K562 (cell line): ENCODE data around the gene IPPK.

Experiments
- CBX2 ChIP-seq: fragments of 200-600 bp; sonication (generic); IDR thresholded peaks from one replicate; pipeline ENCODE4 v1.6.1; 2012; ENCODE audit warnings: mild to moderate bottlenecking, low read length, inconsistent platforms; ENCODE audit not compliant: insufficient read depth, poor library complexity, severe bottlenecking
- CC2D1A ChIP-seq: fragments of 450-650 bp; IDR thresholded peaks from 2 replicates; pipeline ENCODE4 v1.6.1; 2017; ENCODE audit warnings: mild to moderate bottlenecking
- EP300 ChIP-seq: IDR thresholded peaks from 2 replicates; pipeline ENCODE4 v1.6.1; 2012; ENCODE audit warnings: low read length, improper control_type of control experiment
- FOXP1 ChIP-seq: sonication (generic); formaldehyde crosslinking; IDR thresholded peaks from 2 replicates; pipeline ENCODE4 v1.8.0; 2022; ENCODE audit warnings: mild to moderate bottlenecking, missing genetic modification reagents
- NFYB ChIP-seq: IDR thresholded peaks from 2 replicates; pipeline ENCODE4 v1.6.1; 2011; ENCODE audit warnings: mild to moderate bottlenecking, moderate library complexity; ENCODE audit not compliant: insufficient read length; ENCODE audit errors: extremely low read depth
- PML ChIP-seq: IDR thresholded peaks from 2 replicates; pipeline ENCODE4 v1.6.1; 2012; ENCODE audit warnings: low read length, inconsistent platforms
- TCF3 ChIP-seq: sonication (generic); formaldehyde crosslinking; IDR thresholded peaks from 2 replicates; pipeline ENCODE4 v1.4.0; 2020; ENCODE audit warnings: mild to moderate bottlenecking, missing genetic modification reagents
- XRCC5 ChIP-seq: fragments of 200-400 bp; formaldehyde crosslinking; IDR thresholded peaks from 2 replicates; pipeline ENCODE4 v1.6.1; 2017; ENCODE audit warnings: low read depth, mild to moderate bottlenecking, low read length
- TF ChIP-seq, protein P1 (sequence below), 3 experiments: IDR thresholded peaks in 2 of 3; conservative IDR thresholded peaks in 1 of 3; 2 replicates each; pipeline ENCODE4 v1.5.1; 2011 to 2012; ENCODE audit warnings: low read length in 3 of 3, mild to moderate bottlenecking in 3 of 3, control low read depth in 2 of 3, improper control_type of control experiment in 1 of 3, inconsistent platforms in 1 of 3, low read depth in 1 of 3, mixed read lengths in 1 of 3, moderate library complexity in 1 of 3; ENCODE audit not compliant: insufficient read depth in 2 of 3
- TF ChIP-seq, protein P2 (sequence below): fragments of 450-650 bp; IDR thresholded peaks from 2 replicates; pipeline ENCODE4 v1.6.1; 2017; ENCODE audit warnings: antibody characterized with exemption, mild to moderate bottlenecking
- TF ChIP-seq, protein P3 (sequence below), 2 experiments: fragments of 450-650 bp in 1 of 2; IDR thresholded peaks; 2 replicates each; pipeline ENCODE4 v1.6.1; 2011 to 2017; ENCODE audit warnings: low read depth in 2 of 2, antibody characterized with exemption in 1 of 2, borderline replicate concordance in 1 of 2, low read length in 1 of 2, mild to moderate bottlenecking in 1 of 2, mixed read lengths in 1 of 2; ENCODE audit not compliant: control insufficient read depth in 1 of 2

DNA sequence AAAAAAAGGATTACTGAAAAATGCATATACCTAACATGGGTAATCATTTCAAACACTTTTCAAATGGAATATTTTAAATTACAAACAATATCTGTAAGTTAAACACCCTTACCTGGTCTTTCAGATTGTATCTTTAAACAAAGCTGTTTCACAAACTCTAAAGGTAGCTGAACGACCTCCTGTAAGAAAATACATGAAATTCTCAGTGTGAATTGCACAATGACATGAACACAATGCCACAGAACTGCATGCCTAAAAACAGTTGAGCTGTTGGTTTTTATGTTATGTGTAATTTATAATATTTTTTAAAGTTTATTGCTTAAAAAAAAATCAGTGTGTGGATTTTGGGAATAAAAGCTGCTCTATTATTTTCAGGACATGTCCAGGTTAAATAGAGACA is 17.5 kb downstream of the IPPK start:
- TF ChIP-seq, protein P1, sequence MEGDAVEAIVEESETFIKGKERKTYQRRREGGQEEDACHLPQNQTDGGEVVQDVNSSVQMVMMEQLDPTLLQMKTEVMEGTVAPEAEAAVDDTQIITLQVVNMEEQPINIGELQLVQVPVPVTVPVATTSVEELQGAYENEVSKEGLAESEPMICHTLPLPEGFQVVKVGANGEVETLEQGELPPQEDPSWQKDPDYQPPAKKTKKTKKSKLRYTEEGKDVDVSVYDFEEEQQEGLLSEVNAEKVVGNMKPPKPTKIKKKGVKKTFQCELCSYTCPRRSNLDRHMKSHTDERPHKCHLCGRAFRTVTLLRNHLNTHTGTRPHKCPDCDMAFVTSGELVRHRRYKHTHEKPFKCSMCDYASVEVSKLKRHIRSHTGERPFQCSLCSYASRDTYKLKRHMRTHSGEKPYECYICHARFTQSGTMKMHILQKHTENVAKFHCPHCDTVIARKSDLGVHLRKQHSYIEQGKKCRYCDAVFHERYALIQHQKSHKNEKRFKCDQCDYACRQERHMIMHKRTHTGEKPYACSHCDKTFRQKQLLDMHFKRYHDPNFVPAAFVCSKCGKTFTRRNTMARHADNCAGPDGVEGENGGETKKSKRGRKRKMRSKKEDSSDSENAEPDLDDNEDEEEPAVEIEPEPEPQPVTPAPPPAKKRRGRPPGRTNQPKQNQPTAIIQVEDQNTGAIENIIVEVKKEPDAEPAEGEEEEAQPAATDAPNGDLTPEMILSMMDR (IDR thresholded peaks at IDR 0.05 in 2 of 3, conservative IDR thresholded peaks at IDR 0.05 in 1 of 3; ENCODE audit: insufficient read depth in 2 of 3, low read depth in 1 of 3, low read length in 3 of 3) = no peak
- TF ChIP-seq CBX2 = no peak
- TF ChIP-seq, protein P2, sequence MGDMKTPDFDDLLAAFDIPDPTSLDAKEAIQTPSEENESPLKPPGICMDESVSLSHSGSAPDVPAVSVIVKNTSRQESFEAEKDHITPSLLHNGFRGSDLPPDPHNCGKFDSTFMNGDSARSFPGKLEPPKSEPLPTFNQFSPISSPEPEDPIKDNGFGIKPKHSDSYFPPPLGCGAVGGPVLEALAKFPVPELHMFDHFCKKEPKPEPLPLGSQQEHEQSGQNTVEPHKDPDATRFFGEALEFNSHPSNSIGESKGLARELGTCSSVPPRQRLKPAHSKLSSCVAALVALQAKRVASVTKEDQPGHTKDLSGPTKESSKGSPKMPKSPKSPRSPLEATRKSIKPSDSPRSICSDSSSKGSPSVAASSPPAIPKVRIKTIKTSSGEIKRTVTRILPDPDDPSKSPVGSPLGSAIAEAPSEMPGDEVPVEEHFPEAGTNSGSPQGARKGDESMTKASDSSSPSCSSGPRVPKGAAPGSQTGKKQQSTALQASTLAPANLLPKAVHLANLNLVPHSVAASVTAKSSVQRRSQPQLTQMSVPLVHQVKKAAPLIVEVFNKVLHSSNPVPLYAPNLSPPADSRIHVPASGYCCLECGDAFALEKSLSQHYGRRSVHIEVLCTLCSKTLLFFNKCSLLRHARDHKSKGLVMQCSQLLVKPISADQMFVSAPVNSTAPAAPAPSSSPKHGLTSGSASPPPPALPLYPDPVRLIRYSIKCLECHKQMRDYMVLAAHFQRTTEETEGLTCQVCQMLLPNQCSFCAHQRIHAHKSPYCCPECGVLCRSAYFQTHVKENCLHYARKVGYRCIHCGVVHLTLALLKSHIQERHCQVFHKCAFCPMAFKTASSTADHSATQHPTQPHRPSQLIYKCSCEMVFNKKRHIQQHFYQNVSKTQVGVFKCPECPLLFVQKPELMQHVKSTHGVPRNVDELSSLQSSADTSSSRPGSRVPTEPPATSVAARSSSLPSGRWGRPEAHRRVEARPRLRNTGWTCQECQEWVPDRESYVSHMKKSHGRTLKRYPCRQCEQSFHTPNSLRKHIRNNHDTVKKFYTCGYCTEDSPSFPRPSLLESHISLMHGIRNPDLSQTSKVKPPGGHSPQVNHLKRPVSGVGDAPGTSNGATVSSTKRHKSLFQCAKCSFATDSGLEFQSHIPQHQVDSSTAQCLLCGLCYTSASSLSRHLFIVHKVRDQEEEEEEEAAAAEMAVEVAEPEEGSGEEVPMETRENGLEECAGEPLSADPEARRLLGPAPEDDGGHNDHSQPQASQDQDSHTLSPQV = no peak
- TF ChIP-seq TCF3 (CRISPR knock-in tag) = no peak
- no peak for TF ChIP-seq FOXP1 (CRISPR knock-in tag)
- no peak for TF ChIP-seq EP300
- no peak for TF ChIP-seq CC2D1A
- TF ChIP-seq XRCC5 = no peak
- TF ChIP-seq PML = no peak
- no peak for TF ChIP-seq NFYB
- TF ChIP-seq, protein P3, sequence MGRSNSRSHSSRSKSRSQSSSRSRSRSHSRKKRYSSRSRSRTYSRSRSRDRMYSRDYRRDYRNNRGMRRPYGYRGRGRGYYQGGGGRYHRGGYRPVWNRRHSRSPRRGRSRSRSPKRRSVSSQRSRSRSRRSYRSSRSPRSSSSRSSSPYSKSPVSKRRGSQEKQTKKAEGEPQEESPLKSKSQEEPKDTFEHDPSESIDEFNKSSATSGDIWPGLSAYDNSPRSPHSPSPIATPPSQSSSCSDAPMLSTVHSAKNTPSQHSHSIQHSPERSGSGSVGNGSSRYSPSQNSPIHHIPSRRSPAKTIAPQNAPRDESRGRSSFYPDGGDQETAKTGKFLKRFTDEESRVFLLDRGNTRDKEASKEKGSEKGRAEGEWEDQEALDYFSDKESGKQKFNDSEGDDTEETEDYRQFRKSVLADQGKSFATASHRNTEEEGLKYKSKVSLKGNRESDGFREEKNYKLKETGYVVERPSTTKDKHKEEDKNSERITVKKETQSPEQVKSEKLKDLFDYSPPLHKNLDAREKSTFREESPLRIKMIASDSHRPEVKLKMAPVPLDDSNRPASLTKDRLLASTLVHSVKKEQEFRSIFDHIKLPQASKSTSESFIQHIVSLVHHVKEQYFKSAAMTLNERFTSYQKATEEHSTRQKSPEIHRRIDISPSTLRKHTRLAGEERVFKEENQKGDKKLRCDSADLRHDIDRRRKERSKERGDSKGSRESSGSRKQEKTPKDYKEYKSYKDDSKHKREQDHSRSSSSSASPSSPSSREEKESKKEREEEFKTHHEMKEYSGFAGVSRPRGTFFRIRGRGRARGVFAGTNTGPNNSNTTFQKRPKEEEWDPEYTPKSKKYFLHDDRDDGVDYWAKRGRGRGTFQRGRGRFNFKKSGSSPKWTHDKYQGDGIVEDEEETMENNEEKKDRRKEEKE (IDR thresholded peaks at IDR 0.05; ENCODE audit: borderline replicate concordance in 1 of 2, control insufficient read depth in 1 of 2, low read depth in 2 of 2, low read length in 1 of 2) = no peak
